NT2/D1 (cell line): ENCODE results near the gene CDH4.

Source experiments
- SUZ12 ChIP-seq: IDR thresholded peaks from 2 replicates; pipeline ENCODE4 v1.6.1; 2011; ENCODE audit not compliant: insufficient read length, insufficient read depth; ENCODE audit errors: extremely low read depth
- YY1 ChIP-seq: IDR thresholded peaks from 2 replicates; pipeline ENCODE4 v1.6.1; 2011; ENCODE audit not compliant: insufficient read length, insufficient read depth
- ZNF274 ChIP-seq: IDR thresholded peaks from 2 replicates; pipeline ENCODE4 v1.6.1; 2011; ENCODE audit warnings: mild to moderate bottlenecking, low read depth, low read length

DNA sequence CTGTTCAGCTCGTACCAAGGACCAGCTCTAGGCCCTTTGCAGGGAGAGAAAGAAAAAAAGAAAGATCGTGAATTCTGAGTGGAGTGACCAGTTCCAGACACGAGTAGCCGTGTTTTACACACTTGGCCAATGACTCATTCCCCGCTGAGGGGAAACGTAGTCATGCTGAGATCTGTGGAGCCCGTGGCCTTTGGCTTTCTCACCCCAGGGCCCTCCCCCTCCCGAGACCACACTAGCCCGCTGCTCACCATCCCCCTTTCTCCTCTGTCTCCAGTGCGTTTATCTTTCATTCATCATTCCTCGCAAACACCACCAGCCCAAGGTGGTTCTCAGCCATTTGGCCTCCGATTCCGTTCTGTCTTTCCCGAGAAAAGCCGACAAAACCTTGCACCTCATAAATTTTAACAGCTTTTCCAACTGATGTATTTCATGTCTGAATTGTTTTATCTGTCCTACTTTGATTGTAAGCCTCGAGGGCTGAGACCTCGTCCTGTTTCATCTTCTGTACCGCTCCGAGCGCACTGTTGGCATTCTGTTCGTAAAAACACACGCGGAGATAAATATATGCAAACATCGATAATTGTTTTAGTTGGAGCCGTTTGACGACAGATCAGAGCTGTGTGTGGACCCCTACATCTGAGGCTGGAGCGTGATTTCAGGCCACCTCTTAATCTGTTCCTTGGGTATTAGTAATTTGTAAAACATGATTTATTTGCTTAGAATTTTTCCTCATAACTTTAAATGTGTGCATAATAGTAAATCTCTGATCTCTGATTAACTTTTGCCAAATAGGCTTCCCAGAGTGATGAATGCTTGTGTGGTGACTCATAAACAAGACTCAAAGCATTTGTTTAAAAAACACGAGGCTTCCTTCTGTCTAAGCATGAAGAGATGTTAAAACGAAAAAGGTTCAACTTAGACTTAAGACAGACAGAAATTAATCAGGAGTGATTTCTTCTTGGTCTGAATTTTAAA, 336.6 kb downstream of the CDH4 start:
- TF ChIP-seq YY1 (no peak), SUZ12 (no peak), ZNF274 (no peak)
